Stimulated activated CD8-positive, alpha-beta memory T cell treated with anti-CD3 and anti-CD28 coated beads, Interleukin-7, amount 100 ng/mL, for 24 hours (primary cell): ENCODE measurements around the gene TMEM179B.
A peak's percentile ranks its signal among the peaks of the same experiment; 100 is the strongest.
"Not testable (repeated sequence)": the region's sequence is repeated elsewhere in the genome, so short reads cannot be mapped to it uniquely, and the experiment has no call there.

ENCODE experiments used
- DNase-seq: peaks from one replicate; pipeline ENCODE4 v3.0.0-alpha.2; 2020; ENCODE audit warnings: low read depth

Gene TMEM179B, protein sequence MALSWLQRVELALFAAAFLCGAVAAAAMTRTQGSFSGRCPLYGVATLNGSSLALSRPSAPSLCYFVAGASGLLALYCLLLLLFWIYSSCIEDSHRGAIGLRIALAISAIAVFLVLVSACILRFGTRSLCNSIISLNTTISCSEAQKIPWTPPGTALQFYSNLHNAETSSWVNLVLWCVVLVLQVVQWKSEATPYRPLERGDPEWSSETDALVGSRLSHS

DNA sequence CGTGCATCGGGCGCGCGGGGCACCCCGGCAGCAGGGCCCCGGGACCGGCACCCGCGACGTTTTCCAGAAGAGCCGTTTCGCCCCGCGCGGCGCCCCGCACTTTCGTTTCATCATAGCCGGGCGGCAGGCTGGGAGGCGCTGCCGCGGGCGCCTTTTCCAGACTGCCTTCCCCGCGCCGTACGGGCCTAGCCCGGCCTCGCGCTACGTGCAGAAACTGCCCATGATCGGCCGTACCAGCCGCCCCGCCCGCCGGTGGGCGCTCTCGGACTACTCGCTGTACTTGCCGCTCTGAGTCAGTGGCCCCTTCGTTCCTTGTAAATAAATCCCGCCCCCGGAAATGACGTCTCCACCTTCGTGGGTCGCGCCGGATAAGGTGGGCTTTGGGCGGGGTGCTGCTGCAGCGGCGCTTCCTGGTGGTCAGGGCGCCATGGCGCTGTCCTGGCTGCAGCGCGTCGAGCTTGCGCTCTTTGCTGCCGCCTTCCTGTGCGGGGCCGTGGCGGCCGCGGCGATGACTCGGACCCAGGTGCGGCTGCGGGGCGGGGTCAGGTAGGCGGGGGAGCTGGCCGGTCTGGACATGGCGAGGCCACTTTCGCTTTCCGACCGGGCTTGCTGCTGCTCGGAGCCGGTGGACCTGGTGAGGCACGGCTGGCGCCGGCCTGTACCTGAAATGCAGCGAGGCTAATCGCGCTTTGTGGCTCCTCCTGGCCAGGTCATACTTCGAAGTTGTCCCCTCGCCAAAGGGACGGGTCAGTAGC, at the start of gene TMEM179B:
TMEM179B (plus strand) TSS at position 398 of the 755 bp plus-strand sequence; CDS start at position 428, 30 bp downstream.
- DNase-seq, result peak; percentile 99

DNA sequence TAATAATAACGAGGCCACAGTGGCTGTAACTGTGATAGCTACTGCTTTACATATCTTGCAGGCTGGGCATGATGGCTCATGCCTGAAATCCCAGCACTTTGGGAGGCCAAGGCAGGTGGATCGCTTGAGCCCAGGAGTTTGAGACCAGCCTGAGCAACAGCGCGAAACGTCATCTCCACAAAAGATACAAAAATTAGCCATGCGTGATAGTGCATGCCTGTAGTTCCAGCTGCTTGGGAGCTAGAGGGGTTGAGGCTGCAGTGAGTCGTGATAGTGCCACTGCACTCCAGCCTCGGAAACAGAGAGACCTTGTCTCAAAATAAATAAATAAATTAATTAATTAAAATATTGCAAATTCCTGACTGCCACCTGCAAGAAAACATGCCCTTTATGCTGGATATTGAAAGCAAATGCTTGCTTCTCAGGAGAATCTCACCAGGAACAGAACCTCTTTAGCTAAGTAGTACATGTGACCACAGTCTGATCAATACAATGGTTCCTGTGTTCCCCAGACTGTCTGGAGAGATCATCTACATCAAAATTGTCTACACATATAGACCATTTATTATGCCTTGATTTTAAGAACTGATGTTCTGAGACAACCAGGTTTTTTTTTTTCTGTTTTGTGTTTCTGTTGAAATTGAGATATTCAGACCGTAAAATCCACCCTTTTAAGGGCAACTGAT, 39.6 kb upstream of the TMEM179B start:
- DNase-seq, result no peak

DNA sequence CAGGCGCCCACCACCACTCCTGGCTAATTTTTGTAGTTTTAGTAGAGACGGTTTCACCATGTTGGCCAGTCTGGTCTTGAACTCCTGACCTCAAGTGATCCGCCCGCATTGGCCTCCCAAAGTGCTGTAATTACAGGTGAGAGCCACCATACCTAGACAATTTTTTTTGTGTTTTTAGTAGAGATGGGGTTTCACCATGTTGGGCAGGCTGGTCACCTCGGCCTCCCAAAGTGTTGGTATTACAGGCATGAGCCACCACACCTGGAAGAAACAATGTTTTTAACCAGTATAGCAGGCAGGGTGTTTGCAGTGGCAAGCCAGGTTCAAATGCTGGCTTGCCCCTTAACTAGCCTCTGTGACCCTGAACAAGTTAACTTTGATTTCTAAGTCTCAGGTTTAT, 37.3 kb upstream of the TMEM179B start:
- not testable (repeated sequence) for DNase-seq

- DNase-seq, result no peak
These were observed 34.9 kb upstream of the TMEM179B start for GRCh38 chr11:62752177-62752785.

DNA sequence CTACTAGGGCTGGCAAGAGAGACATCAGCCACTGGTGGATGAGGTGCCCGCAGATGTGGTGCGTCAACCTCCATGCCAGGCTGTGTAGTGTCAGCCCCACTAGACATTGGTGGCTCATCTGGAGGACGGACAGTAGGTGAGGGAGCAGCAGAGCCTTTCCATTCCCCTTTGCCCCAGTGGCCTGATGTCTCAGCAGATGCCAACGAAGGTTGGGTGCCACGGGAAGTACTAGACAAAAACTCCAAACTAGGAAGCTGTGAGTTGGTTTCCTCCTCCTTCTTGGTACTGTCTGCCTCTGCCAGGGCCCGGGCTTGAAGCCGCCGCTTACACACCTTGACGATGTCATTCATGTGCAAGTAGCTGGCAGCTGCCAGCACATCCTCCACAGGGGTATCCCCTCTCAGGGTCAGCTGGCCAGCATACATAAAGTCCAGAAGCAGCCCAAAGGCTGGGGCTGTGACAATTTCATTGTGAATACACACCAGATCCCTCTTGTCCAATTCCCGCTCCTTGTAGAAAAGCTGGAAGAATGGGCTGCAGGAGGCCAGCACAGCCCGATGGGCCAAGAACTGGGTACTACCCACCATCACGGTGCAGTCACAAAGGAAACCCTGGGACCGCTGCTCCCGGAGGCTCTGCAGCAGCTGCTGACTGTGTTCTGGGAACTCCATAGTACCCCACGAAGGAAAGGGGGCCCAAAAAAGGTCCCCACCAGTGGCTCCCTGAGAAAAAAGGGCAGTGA, 34.0 kb upstream of the TMEM179B start:
- no peak for DNase-seq

DNA sequence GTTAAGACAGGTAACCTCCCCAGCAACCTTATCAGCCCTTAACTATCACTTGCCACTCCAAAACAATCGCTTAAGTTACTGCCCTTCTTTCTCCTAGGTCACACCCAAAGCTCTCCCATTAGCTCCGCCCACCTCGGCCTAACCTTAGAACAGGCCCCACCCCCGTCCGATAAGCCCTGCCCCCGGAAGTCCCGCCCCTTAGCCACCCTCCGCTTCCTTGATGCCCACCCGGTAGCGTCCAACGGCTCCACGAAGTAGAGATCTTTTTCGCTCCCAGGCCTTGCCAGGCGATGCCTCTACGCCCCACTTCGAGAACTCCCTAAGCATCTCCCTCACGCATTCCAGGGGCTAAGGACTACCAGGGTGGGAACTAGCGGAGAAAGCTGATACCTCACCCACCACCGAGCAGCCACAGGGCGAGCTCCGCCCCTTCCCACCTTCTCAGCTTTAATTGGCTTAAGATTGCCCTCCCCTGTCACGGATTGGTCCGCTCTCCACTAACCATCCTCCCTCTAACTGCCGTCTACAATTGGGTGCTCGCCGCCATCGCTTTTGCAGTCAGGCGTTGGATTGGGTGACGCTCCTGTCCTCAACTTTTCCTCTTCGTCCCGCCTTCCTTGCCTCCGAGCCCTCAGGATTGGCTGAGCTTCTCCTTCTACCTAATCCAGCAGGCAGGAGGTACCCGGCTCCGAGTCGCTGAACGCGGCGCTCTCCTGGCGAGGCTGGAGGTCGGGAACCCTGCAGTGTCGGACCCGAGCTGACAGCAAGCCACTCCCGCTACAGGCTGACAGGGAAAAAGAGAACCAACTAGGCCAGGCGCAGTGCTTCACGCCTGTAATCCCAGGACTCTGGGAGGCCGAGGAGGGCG, 33.2 kb upstream of the TMEM179B start, which contains the start of gene ZBTB3:
ZBTB3 (minus strand) TSS at position 425 of the 868 bp plus-strand sequence. CDS start 496 bp downstream, outside the sequence.
- peak; percentile 95 for DNase-seq

GRCh38 chr11:62755086-62755615, 32.1 kb upstream of the TMEM179B start:
- no peak for DNase-seq

DNA sequence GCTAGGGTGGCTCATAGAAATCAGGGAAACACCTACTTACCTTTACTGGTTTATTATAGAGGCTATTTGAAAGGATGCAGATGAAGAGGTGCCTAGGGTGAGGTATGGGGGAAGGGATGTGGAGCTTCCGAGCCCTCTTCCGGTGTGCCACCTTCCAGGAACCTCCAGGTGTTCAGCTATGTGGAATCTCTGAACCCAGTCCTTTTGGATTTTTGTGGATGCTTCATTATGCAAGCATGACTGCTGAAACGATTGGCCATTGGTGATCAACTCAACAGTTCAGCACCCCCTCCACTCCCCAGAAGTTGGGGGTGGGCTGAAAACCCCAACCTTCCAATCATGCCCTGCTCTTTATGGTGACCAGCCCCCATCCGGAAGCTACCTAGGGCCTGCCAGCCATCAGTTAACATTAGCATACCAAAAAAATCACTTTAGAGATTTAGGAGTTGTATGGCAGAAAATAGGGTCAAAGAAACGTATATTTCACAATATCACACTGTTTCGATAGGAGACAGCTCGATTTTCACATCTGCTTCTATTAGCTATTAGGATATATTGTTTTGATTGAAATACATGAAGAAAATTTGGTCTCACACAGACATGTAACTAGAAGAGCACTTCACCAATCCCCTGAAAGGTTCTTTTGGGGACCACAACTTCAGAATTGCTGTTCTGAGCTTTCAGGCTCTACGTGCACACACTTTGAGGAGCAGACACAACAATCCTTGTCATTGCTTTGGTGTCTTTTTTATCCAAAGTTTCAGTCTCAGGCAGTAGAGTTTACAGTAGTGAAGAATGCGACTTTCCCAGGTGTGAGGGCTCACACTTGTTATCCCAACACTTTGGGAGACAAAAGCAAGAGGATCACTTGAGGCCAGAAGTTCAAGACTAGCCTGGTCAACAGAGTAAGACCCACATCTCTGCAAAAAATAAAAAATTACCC, 29.1 kb upstream of the TMEM179B start:
- no peak for DNase-seq

DNA sequence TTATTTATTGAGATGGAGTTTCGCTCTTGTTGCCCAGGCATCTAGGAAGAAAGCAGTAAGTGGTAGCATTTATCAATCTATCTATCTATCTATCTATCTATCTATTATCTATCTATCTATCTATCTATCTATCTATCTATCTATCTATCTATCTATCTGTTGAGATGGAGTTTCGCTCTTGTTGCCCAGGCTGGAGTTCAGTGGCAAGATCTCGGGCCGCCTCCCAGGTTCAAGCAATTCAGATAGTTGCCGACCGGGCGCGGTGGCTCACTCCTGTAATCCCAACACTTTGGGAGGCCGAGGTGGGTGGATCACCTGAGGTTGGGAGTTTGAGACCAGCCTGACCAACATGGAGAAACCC, 26.4 kb upstream of the TMEM179B start:
- not testable (repeated sequence) for DNase-seq

- no peak for DNase-seq
These were observed 16.4 kb upstream of the TMEM179B start for GRCh38 chr11:62770778-62771143.

GRCh38 chr11:62771144-62772021, 15.8 kb upstream of the TMEM179B start, which contains the start of gene TAF6L:
Gene TAF6L (plus strand): TSS chr11:62771396. CDS start chr11:62775784, 4,388 bp downstream.
- DNase-seq, result peak; percentile 91

DNA sequence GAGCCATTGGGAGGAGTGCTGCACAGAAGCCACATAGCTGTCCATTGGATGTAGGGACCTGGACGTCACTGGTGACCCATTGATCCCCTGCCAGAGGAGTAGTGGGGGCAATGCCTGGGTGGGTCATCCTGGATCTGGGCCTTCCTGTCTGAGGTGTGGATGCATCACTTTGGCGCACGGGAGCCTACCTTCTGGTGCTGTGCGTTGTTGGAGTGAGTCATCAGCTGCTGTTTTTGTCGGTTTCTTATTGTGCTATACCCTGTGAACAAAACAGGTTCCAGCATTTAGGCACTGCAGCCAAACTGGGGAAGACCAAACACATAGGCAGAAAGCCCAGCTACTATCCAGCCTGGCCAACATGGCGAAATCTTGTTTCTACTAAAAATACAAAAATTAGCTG, 12.8 kb upstream of the TMEM179B start:
- no peak for DNase-seq

- DNase-seq, result no peak
These were observed 11.6 kb upstream of the TMEM179B start for GRCh38 chr11:62775646-62776045.

DNA sequence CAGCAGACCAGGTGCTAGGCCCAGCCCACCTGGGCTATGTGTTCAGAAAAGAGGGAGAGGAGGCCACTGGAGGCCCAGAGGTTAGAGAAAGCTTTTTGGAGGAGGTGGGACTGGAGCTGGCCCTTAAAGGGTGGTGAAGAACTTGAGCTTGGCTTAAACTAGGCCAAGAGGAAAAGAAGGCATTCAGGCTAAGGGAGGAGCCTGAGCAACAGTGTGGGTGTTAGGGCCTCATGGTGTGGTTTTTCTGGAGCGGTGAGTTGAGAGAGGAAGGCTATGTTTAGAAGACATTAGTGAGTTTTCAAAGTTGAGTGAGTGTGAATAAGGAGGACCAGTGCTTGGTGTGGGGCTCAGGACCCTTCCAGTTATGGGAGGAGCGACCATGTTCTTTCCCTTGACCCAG, 9.8 kb upstream of the TMEM179B start:
- DNase-seq, result no peak

- no peak for DNase-seq
These were observed 8.8 kb upstream of the TMEM179B start for GRCh38 chr11:62778441-62778840.

GRCh38 chr11:62782753-62783152, 4.4 kb upstream of the TMEM179B start:
- no peak for DNase-seq

DNA sequence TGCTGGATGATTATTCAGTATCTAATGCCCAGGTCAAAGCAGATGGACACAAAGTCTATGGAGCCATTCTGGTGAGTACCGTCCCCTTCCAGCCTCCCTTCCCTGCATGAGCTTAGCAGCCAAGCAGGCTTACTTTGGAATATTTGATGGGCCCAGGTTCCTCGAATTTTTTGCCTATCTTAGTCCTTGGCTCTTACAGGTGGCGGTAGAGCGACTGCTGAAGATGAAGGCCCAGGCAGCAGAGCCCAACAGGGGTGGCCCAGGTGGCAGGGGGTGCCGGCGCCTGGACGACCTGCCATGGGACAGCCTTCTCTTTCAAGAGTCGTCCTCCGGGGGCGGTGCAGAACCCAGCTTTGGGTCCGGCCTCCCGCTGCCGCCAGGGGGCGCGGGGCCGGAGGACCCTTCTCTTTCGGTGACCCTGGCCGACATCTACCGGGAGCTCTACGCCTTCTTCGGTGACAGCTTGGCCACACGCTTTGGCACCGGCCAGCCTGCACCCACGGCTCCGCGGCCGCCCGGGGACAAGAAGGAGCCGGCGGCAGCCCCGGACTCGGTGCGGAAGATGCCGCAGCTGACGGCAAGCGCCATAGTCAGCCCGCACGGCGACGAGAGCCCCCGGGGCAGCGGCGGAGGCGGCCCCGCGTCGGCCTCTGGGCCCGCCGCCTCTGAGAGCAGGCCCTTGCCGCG, 741 bp upstream of the TMEM179B start:
- peak; percentile 70 for DNase-seq

DNA sequence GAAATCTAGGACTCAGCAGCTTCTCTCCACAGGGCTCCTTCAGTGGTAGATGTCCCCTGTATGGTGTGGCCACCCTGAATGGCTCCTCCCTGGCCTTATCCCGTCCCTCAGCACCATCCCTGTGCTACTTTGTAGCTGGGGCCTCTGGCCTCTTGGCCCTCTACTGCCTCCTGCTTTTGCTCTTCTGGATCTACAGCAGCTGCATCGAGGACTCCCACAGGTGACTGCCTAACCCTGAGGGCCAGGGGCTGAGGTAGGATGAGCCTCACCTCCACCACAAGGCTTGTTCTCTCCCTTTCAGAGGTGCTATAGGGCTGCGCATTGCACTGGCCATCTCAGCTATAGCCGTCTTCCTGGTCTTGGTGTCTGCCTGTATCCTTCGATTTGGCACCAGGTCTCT, 1.8 kb downstream of the TMEM179B start:
- DNase-seq, result no peak
